ENCODE results near the gene RNF220.
"Not testable (repeated sequence)": the region's sequence is repeated elsewhere in the genome, so short reads cannot be mapped to it uniquely, and the experiment has no call there.

Gene RNF220

GRCh38 chr1:44661781-44662682 lies 257.0 kb downstream of the RNF220 start:
- DNase-seq, result no peak

- no peak for DNase-seq
These were observed 257.6 kb downstream of the RNF220 start for GRCh38 chr1:44662683-44663030.

GRCh38 chr1:44663417-44663816 lies 258.4 kb downstream of the RNF220 start:
- no peak for DNase-seq

GRCh38 chr1:44664730-44665370 lies 259.8 kb downstream of the RNF220 start:
- no peak for DNase-seq

- not testable (repeated sequence) for DNase-seq
These were observed 261.7 kb downstream of the RNF220 start for GRCh38 chr1:44666719-44667118.

GRCh38 chr1:44670751-44671640 lies 265.9 kb downstream of the RNF220 start:
- DNase-seq, result no peak

GRCh38 chr1:44672254-44672955 lies 267.4 kb downstream of the RNF220 start:
- no peak for DNase-seq

- DNase-seq, result no peak
These were observed 268.1 kb downstream of the RNF220 start for GRCh38 chr1:44672961-44673674.

- no peak for DNase-seq
These were observed 268.6 kb downstream of the RNF220 start for GRCh38 chr1:44673675-44674112.

GRCh38 chr1:44674113-44675000 lies 269.3 kb downstream of the RNF220 start, which contains the start of the genes ARMH1 and TMEM53:
TSS of gene ARMH1 (plus strand) at chr1:44674714. CDS start at chr1:44689698, 14,984 bp downstream.
TSS of gene TMEM53 (minus strand) at chr1:44674481. CDS start at chr1:44674391, 90 bp downstream.
- DNase-seq, result peak; percentile 97

GRCh38 chr1:44675186-44675585 lies 270.1 kb downstream of the RNF220 start:
- no peak for DNase-seq

GRCh38 chr1:44676484-44677200 lies 271.6 kb downstream of the RNF220 start:
- no peak for DNase-seq

- DNase-seq, result no peak
These were observed 272.2 kb downstream of the RNF220 start for GRCh38 chr1:44677201-44677766.

- no peak for DNase-seq
These were observed 273.1 kb downstream of the RNF220 start for GRCh38 chr1:44678120-44678519.

GRCh38 chr1:44678626-44679025 lies 273.6 kb downstream of the RNF220 start:
- DNase-seq, result no peak

- DNase-seq, result no peak
These were observed 274.4 kb downstream of the RNF220 start for GRCh38 chr1:44679468-44679867.

- no peak for DNase-seq
These were observed 277.1 kb downstream of the RNF220 start for GRCh38 chr1:44681905-44682882.

- no peak for DNase-seq
These were observed 277.8 kb downstream of the RNF220 start for GRCh38 chr1:44682883-44683265.
